ENCODE measurements around the gene ABHD17C. TPM values are rescaled to one million over a fixed set of nuclear protein-coding genes. Genes with fewer than 3 reads are reported as not detected.
"Not testable (repeated sequence)": the region's sequence is repeated elsewhere in the genome, so short reads cannot be mapped to it uniquely, and the experiment has no call there.

Gene ABHD17C
- total RNA-seq = 19.3 and 21.9 TPM in 2 replicates
- polyA plus RNA-seq = 22.5 and 32.4 TPM in 2 replicates

GRCh38 chr15:80695099-80695910, at the start of gene ABHD17C:
TSS of gene ABHD17C (plus strand) at chr15:80695310. CDS start at chr15:80695430, 120 bp downstream.
- H3K4me2 ChIP-seq = peak within 1 kb of the TSS; percentile 97
- peaks cover 46% of the 10 kb centered on the region for H3K79me2 ChIP-seq
- peak within 1 kb of the TSS; percentile 94 for H3K27ac ChIP-seq
- TF ChIP-seq EZH2 (IDR thresholded peaks at IDR 0.05; ENCODE audit: borderline replicate concordance) (no peak), EZH2phosphoT487 (IDR thresholded peaks at IDR 0.05; ENCODE audit: low read depth, severe bottlenecking, unreplicated experiment) (no peak)
- no peaks in the 10 kb centered on the region for H3K9me2 ChIP-seq (replicated peaks; ENCODE audit: insufficient read depth)
- no peaks in the 10 kb centered on the region for H3K9me3 ChIP-seq (ENCODE audit: low read depth)
- peak within 1 kb of the TSS; percentile 87 for H3K4me3 ChIP-seq
- H2AFZ ChIP-seq = peak within 1 kb of the TSS; percentile 91
- DNase-seq (ENCODE audit: low spot score) = peak; percentile 85
- WGBS (ENCODE audit: low lambda C conversion rate, missing lambda C conversion rate) = under 1% methylated on average over 71 of the region's 122 CpGs
- no peaks in the 10 kb centered on the region for H3K27me3 ChIP-seq
- no peaks in the 10 kb centered on the region for H4K20me1 ChIP-seq (ENCODE audit: insufficient read depth, poor library complexity, severe bottlenecking)
- no peaks in the 10 kb centered on the region for H3K36me3 ChIP-seq (replicated peaks; ENCODE audit: insufficient read depth, low read depth)
- peaks cover 10% of the 10 kb centered on the region for H3K4me1 ChIP-seq (ENCODE audit: insufficient read depth)

DNA sequence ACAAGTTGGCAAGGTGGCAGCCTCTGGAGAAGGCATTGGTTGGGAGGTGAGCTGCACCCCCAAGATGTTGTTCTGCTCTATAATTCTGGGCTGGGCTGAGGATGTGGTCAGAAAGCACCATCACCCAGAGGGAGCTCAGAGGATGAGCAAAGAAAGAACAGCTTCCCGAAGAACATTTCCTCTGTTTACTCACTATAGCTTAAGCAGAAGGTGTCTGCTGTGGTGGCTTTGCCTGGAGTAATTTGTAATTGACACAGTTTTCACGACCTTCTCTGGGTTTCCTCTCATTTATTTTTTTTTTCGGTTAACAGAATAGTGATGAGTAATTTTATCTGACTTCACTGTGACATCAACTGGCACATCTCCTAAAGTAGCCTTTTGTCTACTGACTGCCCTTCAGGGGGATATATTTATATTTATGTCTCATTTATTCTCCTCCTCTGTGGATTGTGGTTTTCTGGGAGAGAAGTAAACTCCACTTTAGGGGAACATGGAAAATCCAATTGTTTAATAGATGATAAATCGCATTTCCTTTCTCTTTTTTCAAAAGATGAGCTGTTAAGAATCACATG, 49.5 kb upstream of the ABHD17C start:
- no peaks in the 10 kb centered on the region for H3K36me3 ChIP-seq (replicated peaks; ENCODE audit: insufficient read depth, low read depth)

GRCh38 chr15:80647424-80647823, 47.7 kb upstream of the ABHD17C start:
- not testable (repeated sequence) for H3K27me3 ChIP-seq; H3K79me2 ChIP-seq; H3K27ac ChIP-seq; H3K4me3 ChIP-seq; H3K9me3 ChIP-seq (ENCODE audit: low read depth); H2AFZ ChIP-seq; DNase-seq (ENCODE audit: low spot score); H3K4me1 ChIP-seq (ENCODE audit: insufficient read depth); H3K36me3 ChIP-seq (replicated peaks; ENCODE audit: insufficient read depth, low read depth); H3K4me2 ChIP-seq; H3K9me2 ChIP-seq (replicated peaks; ENCODE audit: insufficient read depth); H4K20me1 ChIP-seq (ENCODE audit: insufficient read depth, poor library complexity, severe bottlenecking)
- 98% methylated on average over 14 of the region's 30 CpGs for WGBS (ENCODE audit: low lambda C conversion rate, missing lambda C conversion rate)

More for the DNA sequence above, 49.5 kb upstream of the ABHD17C start:
- Histone ChIP-seq H3K4me1 (ENCODE audit: insufficient read depth) (no peaks in the 10 kb centered on the region), H3K27ac (no peak overlapping the region), H4K20me1 (ENCODE audit: insufficient read depth, poor library complexity, severe bottlenecking) (no peaks in the 10 kb centered on the region), H3K27me3 (no peaks in the 10 kb centered on the region), H3K4me3 (no peak overlapping the region), H3K9me2 (replicated peaks; ENCODE audit: insufficient read depth) (no peaks in the 10 kb centered on the region), H3K79me2 (no peaks in the 10 kb centered on the region), H2AFZ (no peak overlapping the region), H3K9me3 (ENCODE audit: low read depth) (no peaks in the 10 kb centered on the region), H3K4me2 (no peak overlapping the region)
- no peak for TF ChIP-seq EZH2phosphoT487 (IDR thresholded peaks at IDR 0.05; ENCODE audit: low read depth, severe bottlenecking, unreplicated experiment)
- no peak for TF ChIP-seq EZH2 (IDR thresholded peaks at IDR 0.05; ENCODE audit: borderline replicate concordance)
- TF ChIP-seq, protein P1, sequence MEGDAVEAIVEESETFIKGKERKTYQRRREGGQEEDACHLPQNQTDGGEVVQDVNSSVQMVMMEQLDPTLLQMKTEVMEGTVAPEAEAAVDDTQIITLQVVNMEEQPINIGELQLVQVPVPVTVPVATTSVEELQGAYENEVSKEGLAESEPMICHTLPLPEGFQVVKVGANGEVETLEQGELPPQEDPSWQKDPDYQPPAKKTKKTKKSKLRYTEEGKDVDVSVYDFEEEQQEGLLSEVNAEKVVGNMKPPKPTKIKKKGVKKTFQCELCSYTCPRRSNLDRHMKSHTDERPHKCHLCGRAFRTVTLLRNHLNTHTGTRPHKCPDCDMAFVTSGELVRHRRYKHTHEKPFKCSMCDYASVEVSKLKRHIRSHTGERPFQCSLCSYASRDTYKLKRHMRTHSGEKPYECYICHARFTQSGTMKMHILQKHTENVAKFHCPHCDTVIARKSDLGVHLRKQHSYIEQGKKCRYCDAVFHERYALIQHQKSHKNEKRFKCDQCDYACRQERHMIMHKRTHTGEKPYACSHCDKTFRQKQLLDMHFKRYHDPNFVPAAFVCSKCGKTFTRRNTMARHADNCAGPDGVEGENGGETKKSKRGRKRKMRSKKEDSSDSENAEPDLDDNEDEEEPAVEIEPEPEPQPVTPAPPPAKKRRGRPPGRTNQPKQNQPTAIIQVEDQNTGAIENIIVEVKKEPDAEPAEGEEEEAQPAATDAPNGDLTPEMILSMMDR (IDR thresholded peaks at IDR 0.05; ENCODE audit: poor library complexity) = no peak
- 84% methylated on average over 4 of the region's 4 CpGs for WGBS (ENCODE audit: low lambda C conversion rate, missing lambda C conversion rate)
- no peak for DNase-seq (ENCODE audit: low spot score)

GRCh38 chr15:80654299-80654698, 40.8 kb upstream of the ABHD17C start:
- Histone ChIP-seq H3K36me3 (replicated peaks; ENCODE audit: insufficient read depth, low read depth) (no peaks in the 10 kb centered on the region), H3K4me2 (no peak overlapping the region), H3K27ac (no peak overlapping the region), H3K9me3 (ENCODE audit: low read depth) (no peaks in the 10 kb centered on the region), H2AFZ (no peak overlapping the region), H4K20me1 (ENCODE audit: insufficient read depth, poor library complexity, severe bottlenecking) (no peaks in the 10 kb centered on the region), H3K4me3 (no peak overlapping the region), H3K79me2 (no peaks in the 10 kb centered on the region), H3K4me1 (ENCODE audit: insufficient read depth) (no peaks in the 10 kb centered on the region), H3K27me3 (no peaks in the 10 kb centered on the region), H3K9me2 (replicated peaks; ENCODE audit: insufficient read depth) (no peaks in the 10 kb centered on the region)
- WGBS (ENCODE audit: low lambda C conversion rate, missing lambda C conversion rate) = 0% methylated on average over 1 of the region's 1 CpG
- DNase-seq (ENCODE audit: low spot score) = no peak
- TF ChIP-seq, protein P1 (IDR thresholded peaks at IDR 0.05; ENCODE audit: poor library complexity) = no peak
- no peak for TF ChIP-seq EZH2 (IDR thresholded peaks at IDR 0.05; ENCODE audit: borderline replicate concordance)
- no peak for TF ChIP-seq EZH2phosphoT487 (IDR thresholded peaks at IDR 0.05; ENCODE audit: low read depth, severe bottlenecking, unreplicated experiment)
